Heart left ventricle (tissue), 16 donors: ENCODE results near the gene NDST3. TPM values are rescaled to one million over a fixed set of nuclear protein-coding genes. Genes with fewer than 3 reads are reported as not detected.
A peak's percentile ranks its signal among the peaks of the same experiment; 100 is the strongest.

Experiments used
- ATAC-seq, 4 donors: fragments of 200-7000 bp; cut with Tn5 transposase; one replicate each; pipeline ENCODE4 v1.9.1; 2020 to 2022; ENCODE audit warnings: moderate library complexity in 4 of 4, mild to moderate bottlenecking in 3 of 4, moderate number of reproducible peaks in 1 of 4
- DNase-seq, 5 donors: peaks; one replicate each; pipeline ENCODE4 v3.0.0-alpha.2; 2020
- H3K27ac ChIP-seq, 12 donors: fragments of 200-600 bp; sonication (generic) in 4 of 12; one replicate each; pipeline versions ENCODE4 v1.5.0 to v1.8.0; 2016 to 2022; ENCODE audit warnings: mild to moderate bottlenecking in 2 of 12
- H3K27me3 ChIP-seq, 9 donors: fragments of 200-600 bp; sonication (generic) in 2 of 9; one replicate each; pipeline versions ENCODE4 v1.5.1 to v1.8.0; 2016 to 2022; ENCODE audit warnings: mild to moderate bottlenecking in 3 of 9
- H3K36me3 ChIP-seq, 9 donors: fragments of 200-600 bp; sonication (generic) in 2 of 9; one replicate each; pipeline versions ENCODE4 v1.5.0 to v1.8.0; 2018 to 2022; ENCODE audit warnings: mild to moderate bottlenecking in 2 of 9
- H3K4me1 ChIP-seq, 12 donors: fragments of 200-600 bp; sonication (generic) in 4 of 12; one replicate each; pipeline versions ENCODE4 v1.5.0 to v1.8.0; 2016 to 2022; ENCODE audit warnings: mild to moderate bottlenecking in 3 of 12
- H3K4me3 ChIP-seq, 12 donors: fragments of 200-600 bp; sonication (generic) in 4 of 12; one replicate each; pipeline versions ENCODE4 v1.5.0 to v1.8.0; 2017 to 2022; ENCODE audit warnings: mild to moderate bottlenecking in 9 of 12, moderate library complexity in 4 of 12
- H3K9me3 ChIP-seq, 12 donors: fragments of 200-600 bp; sonication (generic) in 4 of 12; one replicate each; pipeline versions ENCODE4 v1.5.0 to v1.8.0; 2016 to 2022; ENCODE audit warnings: mild to moderate bottlenecking in 1 of 12
- POLR2A ChIP-seq, 2 donors: fragments of 450-650 bp; IDR thresholded peaks; one replicate each; pipeline ENCODE4 v1.6.1; 2017; ENCODE audit warnings: antibody characterized with exemption in 2 of 2, mild to moderate bottlenecking in 2 of 2, moderate library complexity in 2 of 2
- WGBS, 4 donors: extraction: QIAGEN DNeasy Blood & Tissue Kit in 2 of 4; methylation state at CpG; one replicate each; pipeline versions ENCODE4 v1.1.5 to v1.1.7; 2013 to 2018; 5-methylcytosine and 5-hydroxymethylcytosine counted together
- intact Hi-C, 10 donors: fragments of 100-400 bp; cut with DNase I; formaldehyde crosslinking; loops; one replicate each; pipeline versions ENCODE4 v1.11.1 to v1.14.2; 2022
- polyA plus RNA-seq, 2 donors: library from polyadenylated mRNA; stranded (reverse); fragments of 200-250 nt; gene quantifications; one replicate each; pipeline ENCODE4 v1.2.3, GENCODE V29; 2013
- total RNA-seq, 9 donors: library from RNA; depleted of rRNA in 2 of 9; stranded (reverse); fragments of >200 nt in 2 of 9; fragmentation: NEBNext Ultra II Directional in 3 of 9; extraction: Animal tissue kit (Norgen Biotek cat#: 25700) in 3 of 9; gene quantifications; one replicate each; pipeline versions ENCODE4 v1.1.0 to v1.2.4, GENCODE V29; 2016 to 2023
- TF ChIP-seq, protein P1 (sequence below), 12 donors: fragments of 200-600 bp; sonication (generic) in 4 of 12; IDR thresholded peaks; one replicate each; pipeline versions ENCODE4 v1.5.0 to v1.8.0; 2018 to 2022; ENCODE audit warnings: antibody characterized with exemption in 12 of 12, mild to moderate bottlenecking in 5 of 12
- donor health status: ischemic (EF 13 %, LVEDD 7.1; RV severe dilation, severe dysfunction).
- donor health status: healthy with polysubstance abuse.
- donor health status: DM: no; HTN: yes; CAD: no.
- donor health status: DM: no; HTN: no; CAD: no.
- donor health status: ischemic (EF 25% LVEDD 6.9; RV normal size, moderate dysfunction).
- donor health status: ischemic (EF 25% LVEDD 5.7; RV mildly dilated, moderate dysfunction).
- donor health status: healthy.
- donor health status: DM: yes; HTN: yes; CAD: no.
- donor health status: ischemic (EF 35%, LVEDD 5.7; RV mildly dilated, moderate dysfunction).
- donor health status: nonischemic (EF 11% LVEDD 7.7; RV severe dilation, severe dysfunction).
- donor health status: DM: yes; HTN: yes; CAD: no.
- donor health status: PGD.
- donor health status: ischemic (EF 29% LVEDD 5.4; RV normal size, mild dysfunction).
- donor health status: nonischemic (EF 23%, LVEDD 6.1; RV moderate dilation, normal function).

NDST3 gene
- total and polyA plus RNA-seq, 11 donors = 0.29 TPM; not detected in 10

DNA sequence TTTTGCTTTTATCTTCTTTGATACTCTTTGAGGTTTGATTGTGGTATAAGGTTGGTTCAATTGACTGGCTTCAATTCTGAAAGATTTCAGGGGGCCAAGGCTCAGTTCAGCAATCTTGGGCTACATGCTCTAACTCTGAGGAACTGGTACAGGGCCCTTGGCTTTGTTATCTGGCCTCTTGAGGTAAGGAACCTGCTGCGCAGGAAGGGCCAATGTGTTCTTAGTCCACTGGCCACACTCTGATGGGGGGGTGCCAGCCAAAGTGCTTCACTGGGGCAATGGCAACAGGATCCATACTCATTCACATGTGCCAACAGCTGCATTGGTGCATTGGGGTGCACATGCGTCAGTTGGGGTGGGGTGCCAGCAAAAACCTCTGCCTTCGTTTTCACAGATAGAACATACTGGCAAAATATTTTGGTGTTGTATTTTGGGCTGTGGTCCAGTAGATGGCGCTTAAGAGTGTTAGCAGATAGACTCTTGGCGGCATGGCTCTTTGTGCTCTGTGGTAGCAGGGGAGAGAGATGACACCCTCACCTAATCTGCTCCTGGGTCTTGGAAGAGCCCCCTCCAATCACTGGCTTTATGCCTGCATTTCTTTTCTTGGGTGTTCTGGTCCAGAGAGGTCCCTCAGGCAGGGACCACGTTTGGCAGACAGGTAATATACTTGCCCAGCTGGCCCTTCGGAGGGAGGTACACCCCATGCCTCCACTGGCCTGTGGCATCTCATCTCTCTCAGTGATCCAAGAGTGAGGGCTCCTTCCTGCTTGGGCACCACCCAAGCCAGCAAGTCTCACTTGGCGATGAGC is 42.9 kb downstream of the NDST3 start:
- Histone ChIP-seq H3K9me3 (peaks cover 0 to 5% (median 0%) of the 10 kb centered on the region in 12 donors), H3K36me3 (no peaks in the 10 kb centered on the region), H3K4me1 (no peaks in the 10 kb centered on the region), H3K4me3 (no peak overlapping the region), H3K27me3 (no peaks in the 10 kb centered on the region), H3K27ac (no peak overlapping the region)
- ATAC-seq (no peak), DNase-seq (peak in 1 of 5 donors; percentile 4)
- intact Hi-C loops = no loop called here
- TF ChIP-seq, protein P1, sequence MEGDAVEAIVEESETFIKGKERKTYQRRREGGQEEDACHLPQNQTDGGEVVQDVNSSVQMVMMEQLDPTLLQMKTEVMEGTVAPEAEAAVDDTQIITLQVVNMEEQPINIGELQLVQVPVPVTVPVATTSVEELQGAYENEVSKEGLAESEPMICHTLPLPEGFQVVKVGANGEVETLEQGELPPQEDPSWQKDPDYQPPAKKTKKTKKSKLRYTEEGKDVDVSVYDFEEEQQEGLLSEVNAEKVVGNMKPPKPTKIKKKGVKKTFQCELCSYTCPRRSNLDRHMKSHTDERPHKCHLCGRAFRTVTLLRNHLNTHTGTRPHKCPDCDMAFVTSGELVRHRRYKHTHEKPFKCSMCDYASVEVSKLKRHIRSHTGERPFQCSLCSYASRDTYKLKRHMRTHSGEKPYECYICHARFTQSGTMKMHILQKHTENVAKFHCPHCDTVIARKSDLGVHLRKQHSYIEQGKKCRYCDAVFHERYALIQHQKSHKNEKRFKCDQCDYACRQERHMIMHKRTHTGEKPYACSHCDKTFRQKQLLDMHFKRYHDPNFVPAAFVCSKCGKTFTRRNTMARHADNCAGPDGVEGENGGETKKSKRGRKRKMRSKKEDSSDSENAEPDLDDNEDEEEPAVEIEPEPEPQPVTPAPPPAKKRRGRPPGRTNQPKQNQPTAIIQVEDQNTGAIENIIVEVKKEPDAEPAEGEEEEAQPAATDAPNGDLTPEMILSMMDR (IDR thresholded peaks at IDR 0.05) = peak in 4 of 12 donors; percentile 9 to 25 (median 11)
- no peak for TF ChIP-seq POLR2A (IDR thresholded peaks at IDR 0.05)
- WGBS, 4 donors = 51 to 70% (median 54%) methylated on average over 8 of the region's 8 CpGs

DNA sequence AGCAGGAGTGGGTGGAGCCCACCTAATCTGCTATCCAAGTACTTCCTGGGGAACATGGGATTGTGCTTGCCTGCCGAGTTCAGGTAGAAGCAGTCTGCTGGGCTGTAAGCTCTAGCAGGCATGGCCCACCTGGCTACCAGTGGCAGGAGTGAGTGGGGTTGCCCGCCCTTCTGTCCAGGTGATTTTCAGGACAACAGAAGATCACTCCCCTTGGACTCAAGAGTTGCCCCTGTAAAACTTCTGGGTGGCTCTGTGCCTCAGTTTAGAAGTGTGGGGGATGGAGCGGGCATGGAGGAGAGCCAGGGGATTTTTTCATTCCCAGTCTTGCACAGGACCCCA is 43.5 kb downstream of the NDST3 start:
- intact Hi-C loops = no loop called here
- H3K4me3 ChIP-seq = no peak overlapping the region
- WGBS, 4 donors = 78 to 92% (median 86%) methylated on average over 2 to 3 of the region's 3 CpGs
- no peaks in the 10 kb centered on the region for H3K27me3 ChIP-seq
- H3K9me3 ChIP-seq = peaks cover 0 to 5% (median 0%) of the 10 kb centered on the region in 12 donors
- no peak for TF ChIP-seq POLR2A (IDR thresholded peaks at IDR 0.05)
- TF ChIP-seq, protein P1 (IDR thresholded peaks at IDR 0.05) = no peak
- DNase-seq (no peak), ATAC-seq (no peak)
- no peaks in the 10 kb centered on the region for H3K36me3 ChIP-seq
- H3K27ac ChIP-seq = no peak overlapping the region
- H3K4me1 ChIP-seq = no peaks in the 10 kb centered on the region

DNA sequence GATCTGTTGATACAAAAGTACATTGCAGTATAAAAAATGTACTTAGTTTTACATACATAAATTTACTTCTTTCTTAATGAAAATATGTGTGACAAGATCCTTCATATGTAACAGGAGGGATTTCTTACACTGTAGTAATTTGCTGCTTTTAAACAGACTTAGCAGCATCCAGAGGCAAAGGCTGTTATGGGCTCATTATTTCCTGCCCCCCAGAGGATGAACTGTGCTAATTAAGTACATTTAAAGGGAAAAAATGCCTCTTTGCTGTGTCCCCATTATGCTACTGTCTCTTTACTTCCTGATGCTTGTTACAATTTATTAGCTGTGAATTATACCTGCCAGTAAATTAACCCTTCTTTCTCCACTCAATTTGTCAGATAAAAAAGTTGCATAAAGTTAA is 47.1 kb downstream of the NDST3 start:
- Histone ChIP-seq H3K27me3 (no peaks in the 10 kb centered on the region), H3K9me3 (peaks cover 0 to 5% (median 0%) of the 10 kb centered on the region in 12 donors), H3K4me3 (no peak overlapping the region), H3K27ac (no peak overlapping the region), H3K36me3 (no peaks in the 10 kb centered on the region), H3K4me1 (no peaks in the 10 kb centered on the region)
- intact Hi-C loops = no loop called here
- no peak for ATAC-seq
- DNase-seq = no peak
- no peak for TF ChIP-seq POLR2A (IDR thresholded peaks at IDR 0.05)
- TF ChIP-seq, protein P1 (IDR thresholded peaks at IDR 0.05) = no peak

DNA sequence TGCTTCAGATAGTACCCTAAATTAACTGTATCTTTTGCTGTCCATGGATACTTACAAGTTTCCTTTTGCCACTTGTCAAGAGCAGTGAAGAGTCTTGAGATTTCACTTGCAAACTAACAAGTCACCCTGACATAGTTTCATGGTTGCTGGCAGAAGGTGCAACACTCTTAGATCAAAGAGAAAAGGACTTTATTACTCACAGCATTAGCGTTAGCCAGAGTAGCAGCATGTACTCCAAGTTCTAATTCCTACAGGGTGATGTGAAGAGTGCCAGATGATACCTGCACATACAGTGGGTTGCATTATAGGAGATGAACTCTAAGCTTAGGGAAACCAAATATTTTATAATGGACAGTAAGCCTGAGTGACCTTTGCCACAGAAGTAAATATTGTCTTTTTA is 47.9 kb downstream of the NDST3 start:
- Histone ChIP-seq H3K9me3 (no peaks in the 10 kb centered on the region), H3K4me1 (no peaks in the 10 kb centered on the region), H3K27ac (no peak overlapping the region), H3K4me3 (no peak overlapping the region), H3K27me3 (no peaks in the 10 kb centered on the region), H3K36me3 (no peaks in the 10 kb centered on the region)
- 56 to 76% (median 68%) methylated on average over 1 of the region's 1 CpG for WGBS, 4 donors
- no peak for ATAC-seq
- TF ChIP-seq POLR2A (IDR thresholded peaks at IDR 0.05) = no peak
- TF ChIP-seq, protein P1 (IDR thresholded peaks at IDR 0.05) = no peak
- DNase-seq = no peak
- intact Hi-C loops = no loop called here
